ENCODE data around the gene HOXD4. TPM values are rescaled to one million over a fixed set of nuclear protein-coding genes. Genes with fewer than 3 reads are reported as not detected.

HOXD4 gene
- total RNA-seq, 1 donor from 2014 or later: not detected

DNA sequence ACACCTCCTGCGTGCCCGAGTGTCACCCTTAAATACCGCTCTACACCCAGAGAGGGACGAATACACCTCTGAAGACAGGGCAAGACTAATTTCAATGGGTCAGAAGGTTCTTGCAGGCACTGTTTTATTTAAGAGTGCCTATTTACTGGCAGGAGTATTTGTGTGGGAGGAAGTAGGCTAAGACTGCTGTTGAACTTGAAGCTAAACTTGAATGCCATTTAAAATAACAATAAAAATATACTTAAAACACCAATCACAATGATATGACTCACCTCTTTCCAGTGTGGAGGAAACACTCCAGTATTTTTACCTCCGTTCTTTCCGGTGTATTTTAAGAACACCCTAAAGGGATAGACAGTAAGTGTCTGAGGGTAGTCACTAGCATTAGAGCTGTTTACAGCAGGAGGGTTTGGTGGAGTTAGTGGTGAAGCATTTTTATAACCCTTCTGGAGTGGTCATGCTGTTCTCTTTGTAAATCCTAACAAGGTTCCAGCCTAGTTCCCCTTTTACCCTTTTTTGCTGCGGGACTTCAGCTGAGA, 27.5 kb downstream of the HOXD4 start:
- H3K4me1 Mint-ChIP-seq: peaks cover 6% of the 10 kb centered on the region
- POLR2A ChIA-PET: no interaction called here
- CTCF ChIA-PET: no interaction called here
- H3K27me3 Mint-ChIP-seq: peaks cover 73% of the 10 kb centered on the region
- intact Hi-C loops (cut with micrococcal nuclease): no loop called here
- H3K9me3 Mint-ChIP-seq: no peaks in the 10 kb centered on the region
- ATAC-seq (ENCODE audit: low read depth) (no peak), DNase-seq (no peak)
- no peak overlapping the region for H3K27ac Mint-ChIP-seq
- TF ChIP-seq, protein P1, sequence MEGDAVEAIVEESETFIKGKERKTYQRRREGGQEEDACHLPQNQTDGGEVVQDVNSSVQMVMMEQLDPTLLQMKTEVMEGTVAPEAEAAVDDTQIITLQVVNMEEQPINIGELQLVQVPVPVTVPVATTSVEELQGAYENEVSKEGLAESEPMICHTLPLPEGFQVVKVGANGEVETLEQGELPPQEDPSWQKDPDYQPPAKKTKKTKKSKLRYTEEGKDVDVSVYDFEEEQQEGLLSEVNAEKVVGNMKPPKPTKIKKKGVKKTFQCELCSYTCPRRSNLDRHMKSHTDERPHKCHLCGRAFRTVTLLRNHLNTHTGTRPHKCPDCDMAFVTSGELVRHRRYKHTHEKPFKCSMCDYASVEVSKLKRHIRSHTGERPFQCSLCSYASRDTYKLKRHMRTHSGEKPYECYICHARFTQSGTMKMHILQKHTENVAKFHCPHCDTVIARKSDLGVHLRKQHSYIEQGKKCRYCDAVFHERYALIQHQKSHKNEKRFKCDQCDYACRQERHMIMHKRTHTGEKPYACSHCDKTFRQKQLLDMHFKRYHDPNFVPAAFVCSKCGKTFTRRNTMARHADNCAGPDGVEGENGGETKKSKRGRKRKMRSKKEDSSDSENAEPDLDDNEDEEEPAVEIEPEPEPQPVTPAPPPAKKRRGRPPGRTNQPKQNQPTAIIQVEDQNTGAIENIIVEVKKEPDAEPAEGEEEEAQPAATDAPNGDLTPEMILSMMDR (IDR thresholded peaks at IDR 0.05): no peak
- H3K4me3 Mint-ChIP-seq: no peak overlapping the region
- H3K36me3 Mint-ChIP-seq (ENCODE audit: low read depth): no peaks in the 10 kb centered on the region

DNA sequence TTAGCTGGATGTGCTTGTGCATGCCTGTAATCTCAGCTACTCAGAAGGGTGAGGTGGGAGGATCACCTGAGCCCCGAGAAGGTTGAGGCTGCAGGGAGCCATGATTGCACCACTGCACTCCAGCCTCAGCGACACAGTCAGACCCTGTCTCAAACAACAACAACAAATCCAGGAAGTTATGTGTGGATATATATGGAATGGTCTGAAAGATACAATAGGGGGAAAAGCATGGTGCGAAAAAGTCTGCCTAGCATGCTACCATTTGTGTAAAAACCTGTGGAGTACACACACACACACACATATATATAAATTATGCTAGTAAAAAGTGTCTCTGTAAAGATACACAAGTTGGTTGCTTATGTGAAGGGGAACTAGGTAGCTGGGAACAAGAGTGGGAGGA, 30.2 kb downstream of the HOXD4 start:
- intact Hi-C loops (cut with micrococcal nuclease): no loop called here
- TF ChIP-seq, protein P1 (IDR thresholded peaks at IDR 0.05): no peak
- ATAC-seq (ENCODE audit: low read depth): no peak
- Mint-ChIP-seq H3K27me3 (peaks cover 64% of the 10 kb centered on the region), H3K36me3 (ENCODE audit: low read depth) (no peaks in the 10 kb centered on the region), H3K4me3 (no peak overlapping the region), H3K4me1 (peaks cover 4% of the 10 kb centered on the region), H3K27ac (no peak overlapping the region), H3K9me3 (no peaks in the 10 kb centered on the region)
- no peak for DNase-seq
- ChIA-PET POLR2A (no interaction called here), CTCF (no interaction called here)

DNA sequence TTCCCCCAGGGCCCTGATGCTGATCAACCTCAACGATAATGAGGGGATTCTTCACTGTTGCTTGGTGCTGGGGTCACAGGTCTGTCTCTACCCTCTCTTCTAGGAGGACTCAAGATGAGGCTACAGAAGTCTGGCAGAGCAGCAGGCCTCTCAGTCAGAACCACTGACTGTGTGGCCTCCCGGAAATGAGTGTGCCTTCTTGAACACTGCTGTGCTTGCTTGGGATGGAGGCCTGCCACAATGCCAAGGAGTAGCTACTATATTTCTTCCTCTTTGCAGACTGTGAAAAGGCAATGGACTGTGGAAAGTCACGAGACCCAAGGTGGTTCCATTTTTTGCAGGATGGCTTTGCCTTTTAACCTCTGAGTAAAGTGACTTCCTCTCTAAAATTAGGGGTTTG, 31.3 kb downstream of the HOXD4 start:
- DNase-seq: no peak
- Mint-ChIP-seq H3K4me1 (peaks cover 8% of the 10 kb centered on the region), H3K4me3 (no peak overlapping the region), H3K9me3 (no peaks in the 10 kb centered on the region), H3K27me3 (peaks cover 63% of the 10 kb centered on the region), H3K27ac (no peak overlapping the region), H3K36me3 (ENCODE audit: low read depth) (no peaks in the 10 kb centered on the region)
- ChIA-PET POLR2A (no interaction called here), CTCF (no interaction called here)
- intact Hi-C loops (cut with micrococcal nuclease): no loop called here
- TF ChIP-seq, protein P1 (IDR thresholded peaks at IDR 0.05): no peak
- ATAC-seq (ENCODE audit: low read depth): no peak

DNA sequence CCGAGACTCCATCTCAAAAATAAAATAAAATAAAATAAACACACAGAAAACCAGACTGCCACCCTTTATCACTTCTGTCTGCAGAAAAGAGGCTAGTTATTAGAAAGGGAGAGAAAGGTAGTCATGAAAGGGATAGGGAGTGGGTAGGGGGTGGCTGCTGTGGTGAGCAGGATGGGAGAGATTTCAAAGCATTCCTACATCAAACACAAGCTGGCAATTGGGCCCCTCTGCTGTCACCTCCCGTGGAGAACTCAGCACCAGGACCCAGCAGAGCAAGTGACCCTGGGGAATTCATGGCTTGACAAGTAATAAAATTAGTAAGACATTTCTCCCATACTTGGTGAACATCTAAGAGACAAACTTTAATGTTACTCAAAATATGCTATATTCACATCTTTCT, 33.4 kb downstream of the HOXD4 start:
- H3K4me3 Mint-ChIP-seq: no peak overlapping the region
- H3K4me1 Mint-ChIP-seq: peaks cover 17% of the 10 kb centered on the region
- H3K27ac Mint-ChIP-seq: no peak overlapping the region
- no peaks in the 10 kb centered on the region for H3K36me3 Mint-ChIP-seq (ENCODE audit: low read depth)
- ATAC-seq (ENCODE audit: low read depth): no peak
- peaks cover 63% of the 10 kb centered on the region for H3K27me3 Mint-ChIP-seq
- POLR2A ChIA-PET: interaction anchor here (0.5 kb wide), 1 partner anchor 9 kb away, joined by 3 read pairs; no protein-coding TSS in a partner anchor
- intact Hi-C loops (cut with micrococcal nuclease): no loop called here
- H3K9me3 Mint-ChIP-seq: no peaks in the 10 kb centered on the region
- CTCF ChIA-PET: no interaction called here
- no peak for DNase-seq
- TF ChIP-seq, protein P1 (IDR thresholded peaks at IDR 0.05): no peak

DNA sequence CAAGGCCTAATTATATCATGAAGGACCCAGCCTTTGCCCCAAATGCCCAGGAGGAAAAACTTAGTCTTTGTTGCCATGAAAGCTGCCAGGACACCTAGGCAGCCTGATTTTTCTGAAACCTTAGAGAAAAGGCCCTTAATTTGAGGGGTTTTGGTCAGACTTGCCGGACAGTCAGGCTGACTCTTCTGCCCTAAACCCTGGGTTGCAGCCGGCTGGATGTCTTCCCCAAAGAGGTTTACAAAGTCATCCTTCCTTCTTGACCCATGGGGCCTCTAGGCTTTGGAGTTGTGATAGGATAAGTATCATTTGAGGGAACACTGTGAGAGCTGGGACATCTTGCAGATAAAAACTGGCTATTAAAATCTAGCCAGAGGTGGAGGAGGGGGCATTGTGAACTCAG, 34.7 kb downstream of the HOXD4 start:
- Mint-ChIP-seq H3K9me3 (no peaks in the 10 kb centered on the region), H3K27ac (no peak overlapping the region), H3K36me3 (ENCODE audit: low read depth) (no peaks in the 10 kb centered on the region), H3K4me3 (no peak overlapping the region), H3K4me1 (peaks cover 19% of the 10 kb centered on the region), H3K27me3 (peaks cover 59% of the 10 kb centered on the region)
- intact Hi-C loops (cut with micrococcal nuclease): no loop called here
- no peak for DNase-seq
- ChIA-PET POLR2A (no interaction called here), CTCF (no interaction called here)
- no peak for ATAC-seq (ENCODE audit: low read depth)
- TF ChIP-seq, protein P1 (IDR thresholded peaks at IDR 0.05): no peak
